OCI-LY7 (cell line): Measurements from ENCODE around the gene SNX24. TPM values are rescaled to one million over a fixed set of nuclear protein-coding genes. Genes with fewer than 3 reads are reported as not detected.

Experiments used
- BruUV-seq: library from RNA; stranded (reverse); fragments of 400-500 nt; replicated peaks from 2 replicates; lab custom pipeline; 2021; lab: Mats Ljungman, UMichigan
- CTCF ChIA-PET: fragments of 300-600 bp; sonication (Branson Sonifier 250); formaldehyde crosslinking; loops from one replicate; lab custom pipeline; 2022; ENCODE audit warnings: antibody characterized with exemption; ENCODE audit not compliant: unreplicated experiment; lab: Charles Lee
- POLR2A ChIA-PET: fragments of 300-600 bp; sonication (Branson Sonifier 250); formaldehyde crosslinking; loops from one replicate; lab custom pipeline; 2022; ENCODE audit warnings: antibody characterized with exemption; lab: Charles Lee
- DNase-seq: peaks from one replicate; pipeline ENCODE4 v3.0.0-alpha.2; 2015; ENCODE audit warnings: low spot score
- H2AFZ ChIP-seq: fragments of 200-600 bp; sonication (generic), shearing (Covaris generic); 2 replicates; pipeline ENCODE4 v1.6.1; 2014; ENCODE audit warnings: mild to moderate bottlenecking, antibody characterized with exemption, low read length, moderate library complexity
- H3K27ac ChIP-seq: fragments of 200-600 bp; sonication (generic); 2 replicates; pipeline ENCODE4 v1.5.1; 2014; ENCODE audit warnings: mixed run types, low read depth, mild to moderate bottlenecking, moderate library complexity, low read length, inconsistent platforms; ENCODE audit not compliant: poor library complexity, severe bottlenecking
- H3K36me3 ChIP-seq: fragments of 200-600 bp; sonication (generic); 2 replicates; pipeline ENCODE4 v1.6.1; 2014; ENCODE audit warnings: mild to moderate bottlenecking, antibody characterized with exemption, low read length, moderate library complexity, mixed read lengths; ENCODE audit not compliant: insufficient read depth
- H3K4me1 ChIP-seq: fragments of 200-600 bp; sonication (generic); 2 replicates; pipeline ENCODE4 v1.5.1; 2014; ENCODE audit warnings: mild to moderate bottlenecking, low read length; ENCODE audit not compliant: insufficient read depth, poor library complexity, severe bottlenecking
- H3K4me2 ChIP-seq: fragments of 200-600 bp; sonication (generic); 2 replicates; pipeline ENCODE4 v1.6.1; 2014; ENCODE audit warnings: mild to moderate bottlenecking, low read length
- H3K4me3 ChIP-seq: fragments of 200-600 bp; sonication (generic); 2 replicates; pipeline ENCODE4 v1.5.1; 2014; ENCODE audit warnings: mild to moderate bottlenecking, low read depth, low read length; ENCODE audit not compliant: poor library complexity, severe bottlenecking
- H3K79me2 ChIP-seq: fragments of 200-600 bp; sonication (generic); 2 replicates; pipeline ENCODE4 v1.6.1; 2016; ENCODE audit warnings: low read depth, mild to moderate bottlenecking, low read length, moderate library complexity, mixed read lengths; ENCODE audit not compliant: insufficient read depth
- H3K9me2 ChIP-seq: fragments of 200-600 bp; sonication (generic); 2 replicates; pipeline ENCODE4 v1.6.1; 2016; ENCODE audit warnings: mild to moderate bottlenecking, low read length, mixed read lengths; ENCODE audit not compliant: insufficient read depth
- H3K9me3 ChIP-seq: fragments of 200-600 bp; sonication (generic); 2 replicates; pipeline ENCODE4 v1.6.1; 2014; ENCODE audit warnings: mild to moderate bottlenecking, mixed run types, low read length, mixed read lengths
- H4K20me1 ChIP-seq: fragments of 200-600 bp; sonication (generic); 2 replicates; pipeline ENCODE4 v1.6.1; 2014; ENCODE audit warnings: mild to moderate bottlenecking, antibody characterized with exemption, low read length, moderate library complexity, mixed read lengths; ENCODE audit not compliant: insufficient read depth
- EZH2phosphoT487 ChIP-seq: fragments of 200-600 bp; sonication (generic); IDR thresholded peaks from 2 replicates; pipeline ENCODE4 v1.6.1; 2018; ENCODE audit warnings: low read depth, borderline replicate concordance, mild to moderate bottlenecking, mixed run types, antibody characterized with exemption, low read length, moderate library complexity, mixed read lengths
- intact Hi-C: fragments of 100-400 bp; cut with micrococcal nuclease; formaldehyde crosslinking; loops from one replicate; pipeline ENCODE4 v1.10.0; 2022; ENCODE audit not compliant: unreplicated experiment
- total RNA-seq, 2 experiments: library from RNA; depleted of rRNA in 1 of 2; stranded (reverse); fragments of >200 nt in 1 of 2; shearing (Covaris generic) in 1 of 2; gene quantifications; 2 replicates each; pipeline ENCODE4 v1.2.3, GENCODE V29; 2014 to 2022
- TF ChIP-seq, protein P1 (sequence below): fragments of 200-600 bp; sonication (generic); conservative IDR thresholded peaks from 2 replicates; pipeline ENCODE4 v1.5.1; 2014; ENCODE audit warnings: mild to moderate bottlenecking, antibody characterized with exemption, low read length, moderate library complexity, mixed read lengths

The SNX24 gene
- total RNA-seq, 2 experiments from 2014 or later, result 6.9 to 14.5 TPM

DNA sequence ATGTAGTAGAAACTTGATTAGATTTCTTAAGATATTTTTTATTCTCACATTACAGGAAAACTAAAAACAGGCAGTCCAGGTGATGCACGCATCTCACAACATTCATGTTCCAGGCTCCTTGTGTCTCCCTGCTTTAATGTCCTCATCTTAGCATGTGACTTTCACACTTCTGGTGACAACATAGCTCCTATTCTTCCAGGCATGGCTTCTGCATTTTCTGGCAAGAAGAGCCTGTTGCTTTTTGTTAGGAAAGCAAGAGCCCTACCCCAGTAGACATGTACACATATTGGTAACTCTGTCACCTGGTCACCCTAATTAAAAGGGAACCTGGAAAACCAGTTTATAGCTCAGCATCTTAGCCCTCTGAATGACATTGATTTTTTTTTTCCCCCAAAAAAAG, 98.6 kb downstream of the SNX24 start:
- H3K79me2 ChIP-seq, result no peaks in the 10 kb centered on the region
- H4K20me1 ChIP-seq, result no peaks in the 10 kb centered on the region
- no peak overlapping the region for H3K4me2 ChIP-seq
- DNase-seq, result no peak
- TF ChIP-seq, protein P1, sequence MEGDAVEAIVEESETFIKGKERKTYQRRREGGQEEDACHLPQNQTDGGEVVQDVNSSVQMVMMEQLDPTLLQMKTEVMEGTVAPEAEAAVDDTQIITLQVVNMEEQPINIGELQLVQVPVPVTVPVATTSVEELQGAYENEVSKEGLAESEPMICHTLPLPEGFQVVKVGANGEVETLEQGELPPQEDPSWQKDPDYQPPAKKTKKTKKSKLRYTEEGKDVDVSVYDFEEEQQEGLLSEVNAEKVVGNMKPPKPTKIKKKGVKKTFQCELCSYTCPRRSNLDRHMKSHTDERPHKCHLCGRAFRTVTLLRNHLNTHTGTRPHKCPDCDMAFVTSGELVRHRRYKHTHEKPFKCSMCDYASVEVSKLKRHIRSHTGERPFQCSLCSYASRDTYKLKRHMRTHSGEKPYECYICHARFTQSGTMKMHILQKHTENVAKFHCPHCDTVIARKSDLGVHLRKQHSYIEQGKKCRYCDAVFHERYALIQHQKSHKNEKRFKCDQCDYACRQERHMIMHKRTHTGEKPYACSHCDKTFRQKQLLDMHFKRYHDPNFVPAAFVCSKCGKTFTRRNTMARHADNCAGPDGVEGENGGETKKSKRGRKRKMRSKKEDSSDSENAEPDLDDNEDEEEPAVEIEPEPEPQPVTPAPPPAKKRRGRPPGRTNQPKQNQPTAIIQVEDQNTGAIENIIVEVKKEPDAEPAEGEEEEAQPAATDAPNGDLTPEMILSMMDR, result no peak
- no peak for TF ChIP-seq EZH2phosphoT487
- CTCF ChIA-PET, result no interaction called here
- H3K4me3 ChIP-seq, result no peak overlapping the region
- POLR2A ChIA-PET, result no interaction called here
- H3K9me3 ChIP-seq, result no peaks in the 10 kb centered on the region
- no TSS peak for BruUV-seq
- no peaks in the 10 kb centered on the region for H3K36me3 ChIP-seq
- H2AFZ ChIP-seq, result no peak overlapping the region
- no peak overlapping the region for H3K27ac ChIP-seq
- no peaks in the 10 kb centered on the region for H3K9me2 ChIP-seq
- intact Hi-C loops, result no loop called here
- no peaks in the 10 kb centered on the region for H3K4me1 ChIP-seq

DNA sequence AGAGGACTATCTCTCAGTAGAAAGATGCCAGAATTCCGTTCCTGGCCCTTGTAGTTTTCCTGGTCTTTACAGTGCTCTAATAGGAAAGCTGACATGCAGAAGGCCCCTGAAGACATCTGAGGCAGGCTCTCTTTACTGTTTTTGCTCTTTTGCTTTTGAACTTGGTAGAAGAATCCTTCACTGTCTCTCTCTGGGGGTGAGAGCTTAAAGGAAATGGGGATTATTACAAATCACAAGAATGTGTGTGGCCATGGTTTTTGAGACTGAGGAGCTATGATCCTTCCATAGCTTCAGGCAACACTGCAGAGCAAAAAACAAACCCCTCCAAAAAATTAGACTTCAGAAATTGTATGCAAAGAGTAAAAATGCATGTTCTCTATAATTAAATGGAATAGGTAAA, 102.0 kb downstream of the SNX24 start:
- ChIA-PET POLR2A (interaction anchor here (0.6 to 0.7 kb wide), 4 partner anchors 119 to 175 kb away, joined by 3 to 4 read pairs (median 3); partner anchors contain the start of gene SNX2), CTCF (interaction anchor here (1.0 kb wide), 1 partner anchor 14 kb away, joined by 4 read pairs; no protein-coding TSS in a partner anchor)
- intact Hi-C loops, result no loop called here
- no peak for DNase-seq
- no peaks in the 10 kb centered on the region for H3K9me2 ChIP-seq
- H4K20me1 ChIP-seq, result no peaks in the 10 kb centered on the region
- H2AFZ ChIP-seq, result no peak overlapping the region
- H3K4me1 ChIP-seq, result no peaks in the 10 kb centered on the region
- H3K36me3 ChIP-seq, result no peaks in the 10 kb centered on the region
- H3K79me2 ChIP-seq, result no peaks in the 10 kb centered on the region
- TF ChIP-seq, protein P1, result no peak
- no TSS peak for BruUV-seq
- H3K27ac ChIP-seq, result no peak overlapping the region
- H3K4me3 ChIP-seq, result no peak overlapping the region
- no peaks in the 10 kb centered on the region for H3K9me3 ChIP-seq
- no peak overlapping the region for H3K4me2 ChIP-seq

DNA sequence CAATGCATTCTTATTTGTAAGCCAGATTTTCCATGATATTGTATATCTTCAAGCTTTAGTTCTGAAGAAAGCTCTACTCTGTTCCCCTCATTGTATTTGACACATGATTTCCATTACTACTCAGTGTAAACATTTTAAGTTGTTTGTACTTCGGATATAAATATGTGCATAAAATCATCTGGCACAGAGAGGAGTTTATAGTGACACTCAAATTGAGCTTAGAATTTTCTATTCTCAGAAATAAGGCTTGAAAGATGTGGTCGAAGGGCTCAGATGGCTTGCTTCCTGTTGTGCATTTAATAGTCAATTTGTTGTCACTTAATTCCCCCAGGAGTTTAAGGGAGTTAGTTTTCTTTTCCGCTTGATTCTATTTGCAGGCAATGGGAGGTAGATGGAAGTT, 102.4 kb downstream of the SNX24 start:
- POLR2A ChIA-PET, result interaction anchor here (0.7 kb wide), 2 partner anchors 172 to 175 kb away, joined by 3 read pairs; partner anchors contain the start of gene SNX2
- BruUV-seq, result no TSS peak
- no peak overlapping the region for H3K4me3 ChIP-seq
- H3K4me2 ChIP-seq, result no peak overlapping the region
- no peak overlapping the region for H2AFZ ChIP-seq
- DNase-seq, result no peak
- no peaks in the 10 kb centered on the region for H3K4me1 ChIP-seq
- CTCF ChIA-PET, result interaction anchor here (1.0 kb wide), 1 partner anchor 15 kb away, joined by 4 read pairs; no protein-coding TSS in a partner anchor
- H3K9me2 ChIP-seq, result no peaks in the 10 kb centered on the region
- no peaks in the 10 kb centered on the region for H3K9me3 ChIP-seq
- H3K27ac ChIP-seq, result no peak overlapping the region
- no peaks in the 10 kb centered on the region for H4K20me1 ChIP-seq
- H3K79me2 ChIP-seq, result no peaks in the 10 kb centered on the region
- TF ChIP-seq, protein P1, result no peak
- TF ChIP-seq EZH2phosphoT487, result no peak
- no peaks in the 10 kb centered on the region for H3K36me3 ChIP-seq
- intact Hi-C loops, result no loop called here
